DMS53 treated with DMSO at 0.1 percent for 48 hours (cell line): ENCODE measurements around the gene CEP131.
"Not testable (repeated sequence)": the region's sequence is repeated elsewhere in the genome, so short reads cannot be mapped to it uniquely, and the experiment has no call there.

Experiments used
- DNase-seq: peaks from one replicate; lab custom pipeline; 2025; ENCODE audit not compliant: unreplicated experiment; lab: John Stamatoyannopoulos, UW

The CEP131 gene

GRCh38 chr17:81156866-81157805 is 65.6 kb downstream of the CEP131 start:
- DNase-seq, result no peak

- DNase-seq, result no peak
Measured at GRCh38 chr17:81154961-81155360, 67.8 kb downstream of the CEP131 start.

- not testable (repeated sequence) for DNase-seq
Measured at GRCh38 chr17:81154016-81154415, 68.7 kb downstream of the CEP131 start.

- no peak for DNase-seq
Measured at GRCh38 chr17:81153340-81153803, 69.4 kb downstream of the CEP131 start.

- DNase-seq, result no peak
Measured at GRCh38 chr17:81152288-81152828, 70.4 kb downstream of the CEP131 start.

GRCh38 chr17:81151278-81151677 is 71.5 kb downstream of the CEP131 start:
- no peak for DNase-seq

- DNase-seq, result no peak
Measured at GRCh38 chr17:81150377-81151077, 72.2 kb downstream of the CEP131 start.

GRCh38 chr17:81148986-81149533 is 73.7 kb downstream of the CEP131 start:
- no peak for DNase-seq

- no peak for DNase-seq
Measured at GRCh38 chr17:81148571-81148970, 74.2 kb downstream of the CEP131 start.

- DNase-seq, result no peak
Measured at GRCh38 chr17:81147701-81148100, 75.1 kb downstream of the CEP131 start.

- not testable (repeated sequence) for DNase-seq
Measured at GRCh38 chr17:81146208-81146607, 76.6 kb downstream of the CEP131 start.

GRCh38 chr17:81144423-81144781 is 78.4 kb downstream of the CEP131 start:
- no peak for DNase-seq

- no peak for DNase-seq
Measured at GRCh38 chr17:81143717-81144422, 78.9 kb downstream of the CEP131 start.

- DNase-seq, result no peak
Measured at GRCh38 chr17:81143200-81143527, 79.6 kb downstream of the CEP131 start.

GRCh38 chr17:81142301-81143199 is 80.2 kb downstream of the CEP131 start:
- DNase-seq, result peak; percentile 56

- no peak for DNase-seq
Measured at GRCh38 chr17:81140695-81141094, 82.1 kb downstream of the CEP131 start.

GRCh38 chr17:81140018-81140417 is 82.7 kb downstream of the CEP131 start:
- DNase-seq, result no peak
